SU-DHL-6 (cell line): ENCODE data around the gene PEX16.

Source experiments
- H2AFZ ChIP-seq: fragments of 200-600 bp; sonication (generic); 2 replicates; pipeline ENCODE4 v1.6.1; 2014; ENCODE audit warnings: low read depth, mild to moderate bottlenecking, moderate library complexity, mixed read lengths, antibody characterized with exemption, low read length; ENCODE audit not compliant: severe bottlenecking
- H3F3A ChIP-seq: fragments of 200-600 bp; shearing (Covaris generic); 2 replicates; pipeline ENCODE4 v1.6.0; 2016; ENCODE audit warnings: antibody characterized with exemption, mild to moderate bottlenecking; ENCODE audit not compliant: insufficient read depth
- H3K27ac ChIP-seq: fragments of 200-600 bp; sonication (generic); 2 replicates; pipeline ENCODE4 v1.5.1; 2016; ENCODE audit warnings: low read depth, mild to moderate bottlenecking, low read length, moderate library complexity, mixed read lengths
- H3K27me3 ChIP-seq: fragments of 200-600 bp; sonication (generic), shearing (Covaris generic); 2 replicates; pipeline ENCODE4 v1.6.0; 2014; ENCODE audit warnings: mild to moderate bottlenecking, low read length
- H3K36me3 ChIP-seq: fragments of 200-600 bp; sonication (generic); 2 replicates; pipeline ENCODE4 v1.6.1; 2014; ENCODE audit warnings: mild to moderate bottlenecking, low read length, mixed read lengths
- H3K4me2 ChIP-seq: fragments of 300-600, 200-600 bp; shearing (Covaris generic), sonication (generic); 2 replicates; pipeline ENCODE4 v1.6.0; 2014; ENCODE audit warnings: low read length, low read depth, mild to moderate bottlenecking; ENCODE audit not compliant: poor library complexity, severe bottlenecking
- H3K4me3 ChIP-seq: fragments of 200-600 bp; sonication (generic); 2 replicates; pipeline ENCODE4 v1.5.1; 2014; ENCODE audit warnings: antibody characterized with exemption, low read length, mild to moderate bottlenecking, mixed read lengths; ENCODE audit not compliant: insufficient read depth, poor library complexity, severe bottlenecking
- H3K79me2 ChIP-seq: fragments of 200-600 bp; sonication (generic); 2 replicates; pipeline ENCODE4 v1.6.1; 2014; ENCODE audit warnings: mild to moderate bottlenecking, low read length, moderate library complexity; ENCODE audit not compliant: insufficient read depth
- H3K9ac ChIP-seq: fragments of 200-600 bp; sonication (generic); 2 replicates; pipeline ENCODE4 v1.7.0; 2014; ENCODE audit warnings: mild to moderate bottlenecking, low read length
- H3K9me2 ChIP-seq: fragments of 200-600 bp; sonication (generic); replicated peaks from 2 replicates; pipeline ENCODE4 v1.6.1; 2014; ENCODE audit warnings: low read length; ENCODE audit not compliant: insufficient read depth
- H3K9me3 ChIP-seq: fragments of 200-600 bp; sonication (generic); 2 replicates; pipeline ENCODE4 v1.6.1; 2014; ENCODE audit warnings: low read length, mixed read lengths; ENCODE audit not compliant: insufficient read depth
- H4K20me1 ChIP-seq: fragments of 200-600 bp; sonication (generic); 2 replicates; pipeline ENCODE4 v1.6.1; 2014; ENCODE audit warnings: low read depth, mild to moderate bottlenecking, antibody characterized with exemption, low read length, moderate library complexity, mixed read lengths
- CTCF ChIP-seq: fragments of 200-600 bp; sonication (generic); IDR thresholded peaks from one replicate; pipeline ENCODE4 v1.5.1; 2017; ENCODE audit warnings: antibody characterized with exemption, mild to moderate bottlenecking, low read length, moderate library complexity; ENCODE audit not compliant: insufficient read depth, poor library complexity, severe bottlenecking
- EZH2phosphoT487 ChIP-seq: fragments of 200-600 bp; sonication (generic), shearing (Covaris generic); conservative IDR thresholded peaks from 2 replicates; pipeline ENCODE4 v1.6.1; 2018; ENCODE audit warnings: mild to moderate bottlenecking, antibody characterized with exemption, low read length, moderate library complexity, mixed read lengths

The PEX16 gene

GRCh38 chr11:45931739-45932138 lies 14.1 kb upstream of the PEX16 start:
- H3K27me3 ChIP-seq = no peaks in the 10 kb centered on the region
- H3K36me3 ChIP-seq = no peaks in the 10 kb centered on the region
- peak overlapping the region; percentile 89 for H3K27ac ChIP-seq
- H3K9me2 ChIP-seq = no peaks in the 10 kb centered on the region
- H3K4me2 ChIP-seq = peak overlapping the region; percentile 93
- H3K79me2 ChIP-seq = 0 out of 2 replicates have a peak, but pooled peaks cover 9% of the 10 kb centered on the region
- peak overlapping the region; percentile 62 for H3K9ac ChIP-seq
- H2AFZ ChIP-seq = no peak overlapping the region
- H3K4me3 ChIP-seq = peak overlapping the region; percentile 78
- no peaks in the 10 kb centered on the region for H3K9me3 ChIP-seq
- H4K20me1 ChIP-seq = no peaks in the 10 kb centered on the region
- H3F3A ChIP-seq = peaks cover 44% of the 10 kb centered on the region
- TF ChIP-seq EZH2phosphoT487 (no peak), CTCF (no peak)

- peaks cover 41% of the 10 kb centered on the region for H3F3A ChIP-seq
- peak overlapping the region; percentile 62 for H3K9ac ChIP-seq
- H3K36me3 ChIP-seq = no peaks in the 10 kb centered on the region
- H3K27me3 ChIP-seq = no peaks in the 10 kb centered on the region
- no peaks in the 10 kb centered on the region for H4K20me1 ChIP-seq
- TF ChIP-seq CTCF (no peak), EZH2phosphoT487 (no peak)
- peak overlapping the region; percentile 93 for H3K4me2 ChIP-seq
- no peak overlapping the region for H3K4me3 ChIP-seq
- peak overlapping the region; percentile 89 for H3K27ac ChIP-seq
- no peak overlapping the region for H2AFZ ChIP-seq
- H3K79me2 ChIP-seq = 0 out of 2 replicates have a peak, but pooled peaks cover 9% of the 10 kb centered on the region
- H3K9me2 ChIP-seq = no peaks in the 10 kb centered on the region
- H3K9me3 ChIP-seq = no peaks in the 10 kb centered on the region
Observed at GRCh38 chr11:45930951-45931570, 13.4 kb upstream of the PEX16 start.

DNA sequence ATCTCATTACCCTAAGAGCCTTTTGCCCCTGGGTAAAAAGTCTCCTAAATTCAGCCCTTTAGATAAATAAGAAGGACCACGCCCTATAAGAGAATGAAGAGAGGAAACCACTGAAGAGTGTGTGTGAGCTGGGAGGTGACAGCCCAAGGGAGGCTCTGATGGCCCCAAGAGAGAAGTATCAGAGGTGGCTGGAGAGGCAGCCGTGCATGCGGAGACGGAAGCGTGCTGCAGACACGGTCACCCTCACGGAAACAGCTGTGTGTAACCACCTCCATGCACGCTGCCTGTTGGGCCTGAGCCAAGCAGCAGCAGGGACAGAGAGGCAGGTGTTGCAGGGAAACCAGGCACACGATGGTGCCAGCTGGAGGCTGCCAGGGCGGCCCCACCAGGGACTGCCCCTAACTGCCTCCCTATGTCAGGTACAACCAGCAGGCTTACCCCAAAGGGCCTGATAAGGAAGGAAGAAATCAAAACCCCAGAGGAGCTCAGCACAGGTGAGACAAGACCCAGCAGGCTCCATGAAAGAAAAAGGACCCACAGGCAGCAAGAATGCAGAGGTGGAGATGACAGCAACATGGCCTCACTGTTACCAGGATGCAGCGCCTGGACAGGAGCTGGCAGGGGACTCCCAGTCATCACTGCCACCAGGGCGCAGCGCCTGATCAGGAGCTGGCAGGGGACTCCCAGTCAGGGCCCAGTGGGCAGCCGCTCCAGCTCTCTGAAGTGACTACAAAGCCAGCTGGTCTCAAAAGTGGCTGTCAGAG lies 12.5 kb upstream of the PEX16 start:
- no peaks in the 10 kb centered on the region for H3K9me3 ChIP-seq
- no peaks in the 10 kb centered on the region for H4K20me1 ChIP-seq
- H3K9ac ChIP-seq = peak overlapping the region; percentile 62
- TF ChIP-seq EZH2phosphoT487 (no peak), CTCF (no peak)
- peak overlapping the region; percentile 93 for H3K4me2 ChIP-seq
- H3K27me3 ChIP-seq = no peaks in the 10 kb centered on the region
- peak overlapping the region; percentile 89 for H3K27ac ChIP-seq
- peaks cover 35% of the 10 kb centered on the region for H3F3A ChIP-seq
- peak overlapping the region; percentile 39 for H3K4me3 ChIP-seq
- H3K9me2 ChIP-seq = no peaks in the 10 kb centered on the region
- H2AFZ ChIP-seq = no peak overlapping the region
- H3K79me2 ChIP-seq = 0 out of 2 replicates have a peak, but pooled peaks cover 9% of the 10 kb centered on the region
- H3K36me3 ChIP-seq = no peaks in the 10 kb centered on the region
